HG03469 (cell line): ENCODE measurements around the gene GOLGA8B.
"Not testable (repeated sequence)": the region's sequence is repeated elsewhere in the genome, so short reads cannot be mapped to it uniquely, and the experiment has no call there.

Experiments
- ATAC-seq: cut with Tn5 transposase; IDR thresholded peaks from one replicate; pipeline ENCODE4 v1.9.1; 2021; ENCODE audit warnings: mild to moderate bottlenecking, moderate library complexity, moderate number of reproducible peaks; ENCODE audit not compliant: unreplicated experiment

The GOLGA8B gene

GRCh38 chr15:34598799-34599585, 15.5 kb upstream of the GOLGA8B start:
- ATAC-seq = no peak

- ATAC-seq = no peak
Measured at GRCh38 chr15:34597316-34597715, 13.9 kb upstream of the GOLGA8B start.

- no peak for ATAC-seq
Measured at GRCh38 chr15:34594361-34594760, 10.9 kb upstream of the GOLGA8B start.

GRCh38 chr15:34591306-34591705, 7.9 kb upstream of the GOLGA8B start:
- no peak for ATAC-seq

GRCh38 chr15:34588046-34588674, 4.7 kb upstream of the GOLGA8B start:
- ATAC-seq = peak; percentile 33

- ATAC-seq = not testable (repeated sequence)
Measured at GRCh38 chr15:34585966-34586365, 2.5 kb upstream of the GOLGA8B start.

- ATAC-seq = no peak
Measured at GRCh38 chr15:34584996-34585395, 1.5 kb upstream of the GOLGA8B start.

- ATAC-seq = no peak
Measured at GRCh38 chr15:34584330-34584668, 848 bp upstream of the GOLGA8B start.

GRCh38 chr15:34582461-34583371, 735 bp downstream of the GOLGA8B start:
- peak; percentile 26 for ATAC-seq

- not testable (repeated sequence) for ATAC-seq
Measured at GRCh38 chr15:34581687-34582460, 1.6 kb downstream of the GOLGA8B start.

- ATAC-seq = no peak
Measured at GRCh38 chr15:34581043-34581365, 2.4 kb downstream of the GOLGA8B start.

- not testable (repeated sequence) for ATAC-seq
Measured at GRCh38 chr15:34580251-34581042, 3.0 kb downstream of the GOLGA8B start.

- no peak for ATAC-seq
Measured at GRCh38 chr15:34578283-34578674, 5.2 kb downstream of the GOLGA8B start.

- not testable (repeated sequence) for ATAC-seq
Measured at GRCh38 chr15:34577658-34578282, 5.7 kb downstream of the GOLGA8B start.

GRCh38 chr15:34575035-34575434, 8.4 kb downstream of the GOLGA8B start:
- ATAC-seq = not testable (repeated sequence)

GRCh38 chr15:34572921-34573320, 10.5 kb downstream of the GOLGA8B start:
- not testable (repeated sequence) for ATAC-seq

- not testable (repeated sequence) for ATAC-seq
Measured at GRCh38 chr15:34572019-34572641, 11.3 kb downstream of the GOLGA8B start.

GRCh38 chr15:34569670-34570396, 13.6 kb downstream of the GOLGA8B start:
- not testable (repeated sequence) for ATAC-seq
